ENCODE data around the gene IQSEC2. TPM values are rescaled to one million over a fixed set of nuclear protein-coding genes. Genes with fewer than 3 reads are reported as not detected.

IQSEC2 gene
- total RNA-seq, 1 experiment from 2014 or later = 8.5 TPM

DNA sequence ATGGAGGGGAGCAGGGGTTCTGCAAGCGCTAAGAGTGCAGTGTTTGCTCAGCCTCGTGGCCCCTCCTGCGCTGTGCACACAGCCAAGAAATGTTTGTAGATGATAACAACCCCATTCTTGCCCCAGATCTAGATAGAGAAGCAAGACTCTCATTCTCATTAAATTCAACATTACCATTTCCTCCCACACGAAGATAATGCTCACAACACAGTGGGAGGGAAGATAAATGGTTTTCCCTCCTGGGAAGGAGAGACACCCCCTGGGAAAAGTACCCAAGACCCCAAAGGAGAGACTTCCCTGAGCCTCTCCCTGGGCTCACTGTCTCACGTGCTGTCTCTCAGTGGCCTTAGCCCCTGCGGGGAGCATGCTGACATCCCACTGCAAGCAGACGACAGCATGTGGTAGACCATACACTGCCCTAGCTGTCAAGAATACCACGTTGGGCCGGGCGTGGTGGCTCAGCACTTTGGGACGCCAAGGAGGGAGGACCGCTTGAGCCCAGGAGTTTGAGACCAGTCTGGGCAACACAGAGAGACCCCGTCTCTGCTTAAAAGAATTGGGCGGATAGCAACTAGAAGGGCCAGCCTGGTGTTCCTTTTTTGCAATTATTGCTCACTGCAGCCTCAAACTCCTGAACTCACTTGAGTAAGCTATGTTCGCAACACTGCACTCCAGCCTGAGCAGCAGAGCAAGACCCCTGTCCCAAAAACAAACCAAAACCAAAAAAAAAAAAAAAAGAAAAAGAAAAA is 34.9 kb upstream of the IQSEC2 start:
- Histone ChIP-seq H3K4me3 (ENCODE audit: low read length) (no peak overlapping the region), H3K27ac (ENCODE audit: low read length) (no peak overlapping the region), H3K27me3 (ENCODE audit: low read length) (peaks cover 5% of the 10 kb centered on the region; the same call in 1 of the 2 replicates), H2AFZ (ENCODE audit: low read length) (no peak overlapping the region), H3K9ac (ENCODE audit: low read length) (no peak overlapping the region), H3K79me2 (ENCODE audit: low read length) (no peaks in the 10 kb centered on the region), H3K36me3 (ENCODE audit: low read depth, low read length) (no peaks in the 10 kb centered on the region), H4K20me1 (ENCODE audit: low read length) (no peaks in the 10 kb centered on the region), H3K4me2 (ENCODE audit: low read length) (no peak overlapping the region), H3F3A (ENCODE audit: low read length, unreplicated experiment) (no peaks in the 10 kb centered on the region), H3K4me1 (ENCODE audit: insufficient read depth, low read length) (peaks cover 19% of the 10 kb centered on the region), H3K9me3 (ENCODE audit: low read length) (no peaks in the 10 kb centered on the region), H3K9me2 (replicated peaks; ENCODE audit: low read length) (no peaks in the 10 kb centered on the region)
- ATAC-seq (no peak), DNase-seq (no peak)
- no peak for TF ChIP-seq CTCF (conservative IDR thresholded peaks at IDR 0.05; ENCODE audit: low read depth, low read length)
- TF ChIP-seq EZH2 (IDR thresholded peaks at IDR 0.05; ENCODE audit: low read length, unreplicated experiment) = no peak
- no peak for TF ChIP-seq EZH2phosphoT487 (IDR thresholded peaks at IDR 0.05; ENCODE audit: borderline replicate concordance, low read length)
- no TSS peak for BruUV-seq (replicated peaks)
- ChIA-PET CTCF (interaction anchor here (1.5 kb wide), 1 partner anchor 13 kb away, joined by 3 read pairs; no protein-coding TSS in a partner anchor), POLR2A (ENCODE audit: unreplicated experiment) (no interaction called here)
- intact Hi-C loops (cut with micrococcal nuclease) = no loop called here

- Histone ChIP-seq H2AFZ (ENCODE audit: low read length) (peak overlapping the region; percentile 43; the same call in 1 of the 2 replicates), H3K4me3 (ENCODE audit: low read length) (no peak overlapping the region), H3K36me3 (ENCODE audit: low read depth, low read length) (no peaks in the 10 kb centered on the region), H3K9me2 (replicated peaks; ENCODE audit: low read length) (no peaks in the 10 kb centered on the region), H3K9ac (ENCODE audit: low read length) (no peak overlapping the region), H4K20me1 (ENCODE audit: low read length) (no peaks in the 10 kb centered on the region), H3K4me1 (ENCODE audit: insufficient read depth, low read length) (peaks cover 9% of the 10 kb centered on the region), H3K79me2 (ENCODE audit: low read length) (no peaks in the 10 kb centered on the region), H3K9me3 (ENCODE audit: low read length) (no peaks in the 10 kb centered on the region), H3F3A (ENCODE audit: low read length, unreplicated experiment) (no peaks in the 10 kb centered on the region), H3K27me3 (ENCODE audit: low read length) (no peaks in the 10 kb centered on the region), H3K4me2 (ENCODE audit: low read length) (no peak overlapping the region), H3K27ac (ENCODE audit: low read length) (peak overlapping the region; percentile 44)
- ATAC-seq = no peak
- TF ChIP-seq EZH2phosphoT487 (IDR thresholded peaks at IDR 0.05; ENCODE audit: borderline replicate concordance, low read length) (no peak), CTCF (conservative IDR thresholded peaks at IDR 0.05; ENCODE audit: low read depth, low read length) (no peak), EZH2 (IDR thresholded peaks at IDR 0.05; ENCODE audit: low read length, unreplicated experiment) (no peak)
- no TSS peak for BruUV-seq (replicated peaks)
- CTCF ChIA-PET = interaction anchor here (0.7 to 1.4 kb wide), 6 partner anchors 32 to 310 kb away, joined by 4 to 8 read pairs (median 4); partner anchors contain the start of gene IQSEC2
- no peak for DNase-seq
- intact Hi-C loops (cut with micrococcal nuclease) = loop anchor here (2.0 to 5.0 kb wide), 2 partner anchors 29 to 66 kb away; no protein-coding TSS in a partner anchor
- POLR2A ChIA-PET (ENCODE audit: unreplicated experiment) = no interaction called here
These were observed 32.3 kb upstream of the IQSEC2 start for GRCh38 chrX:53313728-53314105.
